ENCODE results near the gene CDH23.

DNA sequence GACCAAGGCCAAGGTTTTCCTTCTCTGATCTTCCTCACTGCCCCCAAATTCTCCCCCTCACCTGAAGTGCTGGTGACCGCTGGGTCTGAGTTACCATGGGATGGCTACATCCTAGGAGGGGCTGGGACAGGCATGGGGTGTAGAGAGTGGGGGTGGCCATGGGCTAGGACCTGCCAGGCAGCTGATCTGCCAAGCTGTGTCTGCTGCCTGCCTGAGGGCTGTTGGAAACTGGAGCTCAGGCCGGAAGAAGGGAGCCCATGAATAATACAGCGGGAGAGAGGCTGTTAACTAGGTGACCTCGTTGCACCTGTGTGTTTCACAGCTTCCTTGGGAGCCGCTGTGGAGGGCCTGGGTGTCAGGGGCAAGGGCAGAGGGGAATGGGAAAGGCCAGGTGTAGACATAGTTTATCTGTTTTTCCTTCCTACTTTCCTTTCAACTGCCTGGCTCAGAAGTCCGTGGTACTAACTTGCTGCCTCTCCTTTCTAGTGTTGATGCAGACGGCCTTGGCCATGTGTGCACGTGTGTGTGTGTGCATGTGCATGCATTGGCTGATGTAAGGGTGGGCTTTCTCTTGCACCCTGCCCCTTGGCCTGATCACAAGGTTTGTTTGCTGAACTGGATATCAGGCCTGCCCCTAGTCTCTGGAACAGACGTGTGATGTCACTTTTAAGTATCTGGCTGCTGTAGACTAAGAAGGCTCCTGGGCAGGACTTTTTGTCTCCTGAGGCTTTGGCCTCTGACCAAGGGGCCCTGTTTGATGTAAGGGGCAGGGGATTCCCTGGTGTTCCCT lies 11.9 kb downstream of the CDH23 start:
- TF ChIP-seq POLR2AphosphoS5 (IDR thresholded peaks at IDR 0.05), result no peak
- TF ChIP-seq, protein P1, sequence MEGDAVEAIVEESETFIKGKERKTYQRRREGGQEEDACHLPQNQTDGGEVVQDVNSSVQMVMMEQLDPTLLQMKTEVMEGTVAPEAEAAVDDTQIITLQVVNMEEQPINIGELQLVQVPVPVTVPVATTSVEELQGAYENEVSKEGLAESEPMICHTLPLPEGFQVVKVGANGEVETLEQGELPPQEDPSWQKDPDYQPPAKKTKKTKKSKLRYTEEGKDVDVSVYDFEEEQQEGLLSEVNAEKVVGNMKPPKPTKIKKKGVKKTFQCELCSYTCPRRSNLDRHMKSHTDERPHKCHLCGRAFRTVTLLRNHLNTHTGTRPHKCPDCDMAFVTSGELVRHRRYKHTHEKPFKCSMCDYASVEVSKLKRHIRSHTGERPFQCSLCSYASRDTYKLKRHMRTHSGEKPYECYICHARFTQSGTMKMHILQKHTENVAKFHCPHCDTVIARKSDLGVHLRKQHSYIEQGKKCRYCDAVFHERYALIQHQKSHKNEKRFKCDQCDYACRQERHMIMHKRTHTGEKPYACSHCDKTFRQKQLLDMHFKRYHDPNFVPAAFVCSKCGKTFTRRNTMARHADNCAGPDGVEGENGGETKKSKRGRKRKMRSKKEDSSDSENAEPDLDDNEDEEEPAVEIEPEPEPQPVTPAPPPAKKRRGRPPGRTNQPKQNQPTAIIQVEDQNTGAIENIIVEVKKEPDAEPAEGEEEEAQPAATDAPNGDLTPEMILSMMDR (IDR thresholded peaks at IDR 0.05), result no peak
- no peak for TF ChIP-seq EP300 (IDR thresholded peaks at IDR 0.05)
